GM10847 (cell line): ENCODE measurements around the gene FOXD3.

Experiments
- POLR2A ChIP-seq: IDR thresholded peaks from 2 replicates; pipeline ENCODE4 v1.6.1; 2011; ENCODE audit not compliant: insufficient read length; ENCODE audit errors: extremely low read depth

Gene FOXD3

GRCh38 chr1:63322114-63322943 is at the start of gene FOXD3:
FOXD3 (plus strand) TSS chr1:63322567; CDS start chr1:63323059, 492 bp downstream.
- no peak for TF ChIP-seq POLR2A

DNA sequence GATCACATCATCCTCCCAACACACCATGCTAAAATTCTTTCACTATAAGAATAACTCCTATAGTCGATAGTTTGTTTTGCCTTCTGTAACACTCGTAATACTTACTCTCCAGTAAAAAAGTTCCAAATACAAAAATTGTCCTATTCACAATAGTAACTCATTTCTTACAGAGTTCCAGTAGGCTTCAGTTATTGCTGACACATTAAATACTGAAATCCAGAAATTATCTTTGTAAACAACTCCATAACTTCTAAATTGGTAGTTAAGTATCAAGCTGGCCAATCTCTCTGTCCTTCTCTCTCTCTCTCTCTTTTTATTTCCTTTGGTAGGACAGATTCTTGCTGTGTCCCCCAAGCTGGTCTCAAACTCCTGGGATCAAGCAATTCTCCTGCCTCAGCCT is 49.6 kb upstream of the FOXD3 start:
- no peak for TF ChIP-seq POLR2A

DNA sequence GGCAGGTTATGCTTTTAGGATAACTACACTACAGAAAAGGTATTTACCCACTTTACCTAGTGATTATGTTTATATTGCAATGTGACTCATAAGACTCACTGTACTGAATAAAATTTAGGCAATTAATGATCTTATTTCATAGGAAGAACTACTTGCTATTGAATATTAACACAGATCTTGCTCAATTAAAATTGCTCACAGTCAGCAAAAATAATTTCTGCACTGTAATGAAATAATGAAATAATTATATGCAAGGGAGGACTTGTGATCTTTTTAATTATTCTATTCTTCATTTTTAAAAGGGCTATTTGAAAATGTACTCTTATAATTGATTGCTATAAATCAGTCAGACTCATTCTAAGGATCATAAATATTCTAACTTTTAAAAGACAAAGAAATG is 48.0 kb upstream of the FOXD3 start:
- TF ChIP-seq POLR2A: no peak

- no peak for TF ChIP-seq POLR2A
These were observed 47.4 kb upstream of the FOXD3 start for GRCh38 chr1:63274979-63275378.

- no peak for TF ChIP-seq POLR2A
These were observed 45.7 kb upstream of the FOXD3 start for GRCh38 chr1:63276624-63277023.

GRCh38 chr1:63277195-63278192 is 44.9 kb upstream of the FOXD3 start:
- TF ChIP-seq POLR2A: no peak

GRCh38 chr1:63281753-63282152 is 40.6 kb upstream of the FOXD3 start:
- no peak for TF ChIP-seq POLR2A

GRCh38 chr1:63289135-63289534 is 33.2 kb upstream of the FOXD3 start:
- TF ChIP-seq POLR2A: no peak

DNA sequence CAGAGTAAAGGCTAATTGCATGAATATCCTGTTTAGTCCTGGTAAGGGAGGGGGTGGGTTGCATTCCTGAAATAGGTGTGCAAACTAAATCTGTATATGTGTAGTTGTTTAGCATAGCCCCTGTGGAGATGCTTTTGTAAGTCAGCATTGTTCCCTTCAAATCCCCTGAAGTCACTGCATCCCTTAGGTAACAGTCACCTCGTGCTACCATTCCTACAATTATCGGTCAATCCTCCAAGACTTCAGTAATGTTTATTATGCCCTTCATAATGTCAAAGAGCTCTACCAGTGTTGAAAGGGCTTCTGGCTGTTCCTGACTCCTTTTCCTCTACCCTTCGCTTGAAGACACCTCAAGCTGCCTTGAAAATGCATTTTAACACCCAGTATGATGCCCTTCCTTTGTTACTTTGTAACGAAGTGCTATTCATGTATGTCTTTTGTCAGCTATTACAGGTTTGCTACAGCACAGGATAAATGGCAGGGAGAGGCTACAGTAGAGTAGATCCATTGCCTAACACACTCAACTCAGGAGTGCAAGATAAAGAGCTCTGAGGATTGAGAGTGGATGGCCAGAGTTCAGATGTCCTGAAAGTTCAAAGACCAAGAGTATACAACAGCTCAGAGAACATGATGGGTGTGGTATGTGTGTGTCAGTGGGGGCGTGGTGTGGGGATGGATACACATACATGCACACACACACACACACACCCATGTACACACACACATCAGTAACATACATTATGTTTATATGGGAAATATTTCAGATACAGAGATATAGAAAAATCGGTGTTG is 27.4 kb upstream of the FOXD3 start:
- no peak for TF ChIP-seq POLR2A

GRCh38 chr1:63304410-63304809 is 18.0 kb upstream of the FOXD3 start:
- no peak for TF ChIP-seq POLR2A

DNA sequence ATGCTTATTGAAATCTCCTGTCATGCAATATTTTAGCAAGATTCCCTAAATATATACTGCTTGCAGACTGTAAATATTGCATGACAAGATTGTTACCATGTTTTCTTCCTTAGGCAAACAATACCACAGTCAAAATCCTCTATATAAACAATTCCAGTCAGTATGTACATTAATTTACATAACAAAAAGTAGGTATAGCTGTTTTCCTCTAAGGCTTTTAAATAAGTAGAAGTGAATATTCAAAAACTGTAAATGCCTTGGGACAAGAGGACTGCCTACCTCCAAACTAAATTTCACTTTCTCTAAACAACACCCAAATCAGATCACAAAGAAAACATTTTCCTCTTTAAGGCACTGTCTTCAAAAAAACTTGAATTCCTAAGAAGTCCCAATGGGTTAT is 17.3 kb upstream of the FOXD3 start:
- TF ChIP-seq POLR2A: no peak

DNA sequence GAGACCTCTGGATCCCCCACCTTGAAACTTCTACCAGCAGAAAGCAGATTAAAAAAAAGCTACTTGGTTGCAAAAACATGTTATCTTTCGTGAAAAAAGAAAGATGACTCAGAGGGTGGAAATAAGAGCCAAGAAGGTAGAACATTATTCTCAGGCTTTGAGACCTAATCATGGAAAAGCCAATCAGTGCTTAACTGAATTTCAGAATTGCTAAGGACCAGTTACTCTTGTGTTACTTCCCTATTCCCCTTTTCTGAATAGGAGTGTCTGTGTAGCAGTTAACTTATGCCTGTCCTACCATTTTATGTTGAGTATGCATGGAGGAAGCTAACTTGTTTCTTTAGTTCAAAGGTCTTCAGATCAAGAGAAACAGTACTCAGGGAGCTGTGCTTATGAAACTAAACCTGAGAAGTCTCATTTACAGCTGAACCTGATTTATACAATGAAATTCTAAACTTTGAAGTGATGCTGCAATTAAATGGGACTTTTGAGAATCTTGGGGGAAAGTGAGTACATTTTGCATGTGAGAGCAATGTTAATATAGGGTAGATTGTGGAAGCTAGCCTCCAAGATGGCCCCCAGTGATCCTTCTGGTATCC is 15.1 kb upstream of the FOXD3 start:
- no peak for TF ChIP-seq POLR2A

DNA sequence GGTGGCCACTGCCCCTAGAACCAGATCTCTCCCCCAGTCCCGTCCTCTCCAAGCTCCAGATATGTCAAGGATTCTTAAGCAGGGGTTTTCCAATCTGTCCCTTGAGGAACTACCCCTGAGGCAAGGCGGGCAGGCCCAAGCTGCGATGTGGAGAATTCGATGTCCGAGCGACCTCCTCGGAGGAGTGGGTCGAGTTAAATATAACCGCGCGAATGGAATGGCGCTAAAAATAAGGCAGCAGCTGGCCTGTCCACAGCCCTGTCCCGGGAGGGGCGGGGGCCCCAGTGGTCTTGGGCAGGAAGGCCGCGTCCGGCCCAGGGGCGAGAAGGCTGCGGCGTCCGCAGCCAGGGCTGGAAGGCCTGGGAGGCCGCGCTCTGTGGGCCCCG is 5.8 kb upstream of the FOXD3 start:
- no peak for TF ChIP-seq POLR2A

GRCh38 chr1:63316984-63317816 is 5.2 kb upstream of the FOXD3 start:
- TF ChIP-seq POLR2A: no peak
